ENCODE data around the gene BMPR1A. TPM values are rescaled to one million over a fixed set of nuclear protein-coding genes. Genes with fewer than 3 reads are reported as not detected.

Gene BMPR1A
- total RNA-seq, 6 experiments from 2014 or later = 9.9 to 20.4 (median 12.4) TPM

DNA sequence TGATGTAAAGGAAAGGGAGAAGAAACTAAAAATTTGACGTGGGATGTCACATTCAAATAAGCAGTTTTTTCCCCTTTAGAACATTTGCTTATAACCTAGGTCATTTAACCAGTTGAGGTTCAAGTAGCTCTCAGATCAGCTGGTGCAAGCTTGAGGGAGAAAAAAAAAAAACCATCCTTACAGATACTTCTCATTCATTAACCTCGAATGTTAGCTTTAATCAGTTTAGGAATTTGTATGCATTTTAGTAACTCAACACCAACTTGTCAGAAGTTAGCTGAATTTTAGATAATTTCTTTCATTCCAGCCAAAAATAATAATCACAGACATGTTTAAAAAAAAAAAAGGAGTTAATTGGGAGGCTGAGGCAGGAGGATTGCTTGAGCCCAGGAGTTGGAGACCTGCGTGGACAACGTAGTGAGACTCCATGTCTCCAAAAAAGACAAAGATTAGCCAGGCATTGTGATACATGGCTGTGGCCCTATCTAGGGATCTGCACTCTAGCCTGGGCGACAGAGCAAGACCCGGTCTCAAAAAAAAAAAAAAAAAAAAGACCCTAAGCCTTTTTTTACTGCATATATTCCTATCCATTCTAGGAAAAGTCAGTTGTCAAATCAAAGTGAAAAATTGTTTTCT, 46.2 kb downstream of the BMPR1A start:
- Histone ChIP-seq H3K36me3 (no peaks in the 10 kb centered on the region), H3K9me3 (no peaks in the 10 kb centered on the region), H3K4me3 (no peak overlapping the region), H3K27ac (no peak overlapping the region), H3K27me3 (no peaks in the 10 kb centered on the region), H3K4me1 (peaks cover 0 to 4% (median 0%) of the 10 kb centered on the region in 4 donors)
- intact Hi-C loops (cut with DNase I) = no loop called here
- ATAC-seq (no peak), DNase-seq (no peak)
- TF ChIP-seq, protein P1, sequence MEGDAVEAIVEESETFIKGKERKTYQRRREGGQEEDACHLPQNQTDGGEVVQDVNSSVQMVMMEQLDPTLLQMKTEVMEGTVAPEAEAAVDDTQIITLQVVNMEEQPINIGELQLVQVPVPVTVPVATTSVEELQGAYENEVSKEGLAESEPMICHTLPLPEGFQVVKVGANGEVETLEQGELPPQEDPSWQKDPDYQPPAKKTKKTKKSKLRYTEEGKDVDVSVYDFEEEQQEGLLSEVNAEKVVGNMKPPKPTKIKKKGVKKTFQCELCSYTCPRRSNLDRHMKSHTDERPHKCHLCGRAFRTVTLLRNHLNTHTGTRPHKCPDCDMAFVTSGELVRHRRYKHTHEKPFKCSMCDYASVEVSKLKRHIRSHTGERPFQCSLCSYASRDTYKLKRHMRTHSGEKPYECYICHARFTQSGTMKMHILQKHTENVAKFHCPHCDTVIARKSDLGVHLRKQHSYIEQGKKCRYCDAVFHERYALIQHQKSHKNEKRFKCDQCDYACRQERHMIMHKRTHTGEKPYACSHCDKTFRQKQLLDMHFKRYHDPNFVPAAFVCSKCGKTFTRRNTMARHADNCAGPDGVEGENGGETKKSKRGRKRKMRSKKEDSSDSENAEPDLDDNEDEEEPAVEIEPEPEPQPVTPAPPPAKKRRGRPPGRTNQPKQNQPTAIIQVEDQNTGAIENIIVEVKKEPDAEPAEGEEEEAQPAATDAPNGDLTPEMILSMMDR (IDR thresholded peaks at IDR 0.05) = no peak
- no peak for TF ChIP-seq POLR2A (IDR thresholded peaks at IDR 0.05)
- 77% methylated on average over 6 of the region's 6 CpGs for WGBS (ENCODE audit: insufficient coverage, low coverage, low lambda C conversion rate, missing lambda C conversion rate)

DNA sequence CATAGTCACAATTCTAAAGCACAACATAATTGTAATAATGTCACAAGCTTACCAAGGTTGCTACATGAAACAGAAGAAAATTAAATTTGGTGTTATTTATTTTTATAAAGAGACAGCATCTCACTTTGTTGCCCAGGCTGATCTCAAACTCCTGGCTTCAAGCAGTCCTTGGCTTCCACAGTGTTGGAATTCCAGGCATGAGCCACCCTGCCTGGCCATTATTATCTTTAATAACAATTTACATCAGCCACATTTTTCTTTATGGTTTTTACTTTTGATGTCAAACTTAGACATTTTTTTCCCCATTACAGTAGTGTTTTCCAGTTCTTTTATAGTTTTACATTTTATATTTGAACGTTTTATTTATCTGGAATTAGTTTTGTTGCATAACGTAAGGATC, 46.7 kb downstream of the BMPR1A start:
- H3K27me3 ChIP-seq = no peaks in the 10 kb centered on the region
- H3K9me3 ChIP-seq = no peaks in the 10 kb centered on the region
- peaks cover 0 to 4% (median 0%) of the 10 kb centered on the region in 4 donors for H3K4me1 ChIP-seq
- DNase-seq (no peak), ATAC-seq (no peak)
- 73% methylated on average over 2 of the region's 2 CpGs for WGBS (ENCODE audit: insufficient coverage, low coverage, low lambda C conversion rate, missing lambda C conversion rate)
- no peak for TF ChIP-seq POLR2A (IDR thresholded peaks at IDR 0.05)
- TF ChIP-seq, protein P1 (IDR thresholded peaks at IDR 0.05) = no peak
- intact Hi-C loops (cut with DNase I) = no loop called here
- no peak overlapping the region for H3K27ac ChIP-seq
- H3K36me3 ChIP-seq = no peaks in the 10 kb centered on the region
- no peak overlapping the region for H3K4me3 ChIP-seq

DNA sequence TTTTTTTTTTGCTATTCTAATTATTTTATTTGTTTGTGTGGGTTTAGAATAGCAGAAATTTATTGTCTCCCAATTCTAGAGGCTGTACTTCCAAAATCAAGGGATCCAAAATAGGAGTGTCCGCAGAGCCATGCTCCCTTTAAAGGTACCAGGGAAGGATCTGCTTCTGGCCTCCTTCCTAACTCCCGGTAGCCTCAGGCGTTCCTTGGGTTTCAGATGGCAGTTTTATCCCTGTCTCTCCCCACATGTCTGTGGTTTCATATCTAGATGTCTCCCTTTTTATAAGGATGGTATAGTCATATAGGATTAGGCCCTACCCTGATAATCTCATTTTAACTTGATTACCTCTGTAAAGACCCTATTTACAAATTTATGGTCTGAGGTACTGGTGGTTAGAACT, 48.4 kb downstream of the BMPR1A start:
- H3K4me3 ChIP-seq = no peak overlapping the region
- intact Hi-C loops (cut with DNase I) = no loop called here
- H3K9me3 ChIP-seq = no peaks in the 10 kb centered on the region
- no peaks in the 10 kb centered on the region for H3K27me3 ChIP-seq
- H3K27ac ChIP-seq = no peak overlapping the region
- TF ChIP-seq, protein P1 (IDR thresholded peaks at IDR 0.05) = no peak
- TF ChIP-seq POLR2A (IDR thresholded peaks at IDR 0.05) = no peak
- WGBS (ENCODE audit: insufficient coverage, low coverage, low lambda C conversion rate, missing lambda C conversion rate) = no CpG with 5 or more reads among the region's 3 CpGs
- H3K4me1 ChIP-seq = no peaks in the 10 kb centered on the region
- DNase-seq = no peak
- ATAC-seq = no peak
- H3K36me3 ChIP-seq = no peaks in the 10 kb centered on the region

DNA sequence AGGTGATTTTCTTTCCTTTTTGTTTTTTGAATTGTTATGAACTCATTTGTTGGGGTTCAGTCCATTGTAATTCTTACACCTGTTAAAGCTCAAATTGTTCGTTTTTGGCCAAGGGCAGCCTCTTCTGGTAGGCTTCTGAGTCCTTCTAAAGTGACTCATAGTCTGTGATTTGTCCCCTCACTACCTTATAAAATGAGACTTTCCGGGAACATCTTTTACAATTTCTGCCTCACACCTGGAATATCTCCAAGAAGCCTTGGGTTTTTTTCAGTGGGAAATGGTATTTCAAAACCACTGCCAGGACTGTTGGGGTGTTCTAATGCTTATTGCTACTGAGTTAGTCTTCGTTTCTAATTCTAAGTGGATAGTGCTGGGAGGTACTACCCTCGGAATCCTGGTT, 56.7 kb downstream of the BMPR1A start:
- intact Hi-C loops (cut with DNase I) = no loop called here
- Histone ChIP-seq H3K9me3 (no peaks in the 10 kb centered on the region), H3K4me1 (no peaks in the 10 kb centered on the region), H3K27ac (no peak overlapping the region), H3K27me3 (no peaks in the 10 kb centered on the region), H3K4me3 (no peak overlapping the region), H3K36me3 (no peaks in the 10 kb centered on the region)
- ATAC-seq (no peak), DNase-seq (no peak)
- no peak for TF ChIP-seq POLR2A (IDR thresholded peaks at IDR 0.05)
- TF ChIP-seq, protein P1 (IDR thresholded peaks at IDR 0.05) = no peak
- 82% methylated on average over 4 of the region's 4 CpGs for WGBS (ENCODE audit: insufficient coverage, low coverage, low lambda C conversion rate, missing lambda C conversion rate)

Data from right lobe of liver (tissue), 6 donors.